GM19099 (cell line): ENCODE measurements around the gene SERPINA12.

ENCODE experiments used
- POLR2A ChIP-seq: IDR thresholded peaks from 3 replicates; pipeline ENCODE4 v1.6.1; 2011; ENCODE audit warnings: low read depth; ENCODE audit not compliant: insufficient read length; ENCODE audit errors: extremely low read depth

The SERPINA12 gene

GRCh38 chr14:94481468-94482131, 27.7 kb downstream of the SERPINA12 start:
- no peak for TF ChIP-seq POLR2A

GRCh38 chr14:94480809-94481208, 28.5 kb downstream of the SERPINA12 start:
- TF ChIP-seq POLR2A, result no peak

DNA sequence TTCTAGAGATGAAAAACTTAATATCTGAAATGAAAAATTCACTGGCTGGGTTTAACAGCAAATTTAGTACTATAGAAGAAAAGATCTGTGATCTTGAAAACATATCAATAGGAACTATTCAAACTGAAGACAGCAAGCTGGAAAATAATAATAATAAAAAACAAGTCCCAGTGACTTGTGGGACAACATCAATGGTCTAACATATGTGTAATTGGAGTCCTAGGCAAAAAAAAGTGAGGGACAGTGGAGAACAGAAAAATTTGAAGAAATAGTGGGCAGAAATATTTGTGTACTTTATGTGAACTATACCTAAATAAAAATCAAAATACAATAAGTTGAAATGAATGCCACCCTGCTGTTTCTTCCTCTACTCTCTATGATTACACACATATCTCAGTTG, 30.8 kb downstream of the SERPINA12 start:
- no peak for TF ChIP-seq POLR2A

GRCh38 chr14:94476023-94476422, 33.2 kb downstream of the SERPINA12 start, which contains the start of gene SERPINA9:
Gene SERPINA9, minus strand, starts transcription at chr14:94476197. Its CDS starts 6,357 bp downstream, at chr14:94469840.
- no peak for TF ChIP-seq POLR2A

DNA sequence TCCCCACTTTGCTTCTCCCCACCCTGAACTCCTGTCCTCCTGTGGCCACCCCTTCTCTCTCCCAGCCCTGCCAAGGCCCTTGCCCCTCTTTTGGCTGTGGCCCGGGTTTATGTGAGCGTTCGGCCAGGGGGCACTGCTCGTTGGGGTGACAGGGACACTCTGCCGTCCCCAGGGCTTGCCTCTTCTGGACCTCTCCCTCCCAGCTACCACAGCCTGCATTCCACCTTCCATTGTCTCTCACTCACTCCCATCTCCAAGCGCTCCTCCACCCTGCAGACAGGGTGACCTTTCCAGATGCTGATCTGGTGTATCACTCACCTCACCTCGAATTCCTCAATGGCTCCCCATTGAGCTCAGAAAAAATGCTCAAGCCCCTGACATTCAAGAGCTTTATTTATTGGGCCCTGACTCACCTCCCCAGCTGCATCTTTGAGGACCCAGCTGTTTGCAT, 34.7 kb downstream of the SERPINA12 start:
- no peak for TF ChIP-seq POLR2A

GRCh38 chr14:94473666-94474410, 35.4 kb downstream of the SERPINA12 start:
- TF ChIP-seq POLR2A, result no peak

DNA sequence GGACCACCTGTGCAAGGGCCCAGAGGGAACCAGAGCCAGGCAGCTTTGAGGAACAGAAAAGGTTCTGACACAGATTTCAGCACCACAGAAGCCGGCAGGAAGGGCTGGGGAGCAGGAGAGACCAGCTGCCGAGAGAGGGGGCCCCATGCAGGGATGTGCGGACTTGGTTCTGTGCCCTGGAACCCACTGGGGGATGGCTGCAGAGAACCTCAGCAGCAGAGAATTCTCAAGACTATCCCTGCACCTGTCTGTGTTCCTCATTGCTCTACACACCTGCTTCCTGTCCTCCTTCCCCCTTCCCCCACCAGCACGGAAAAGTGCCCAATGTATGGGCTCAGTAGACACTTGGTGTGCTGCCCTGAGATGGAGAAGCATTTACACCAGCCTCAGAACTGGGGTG, 36.4 kb downstream of the SERPINA12 start:
- TF ChIP-seq POLR2A, result no peak

GRCh38 chr14:94471045-94471444, 38.2 kb downstream of the SERPINA12 start:
- TF ChIP-seq POLR2A, result no peak

DNA sequence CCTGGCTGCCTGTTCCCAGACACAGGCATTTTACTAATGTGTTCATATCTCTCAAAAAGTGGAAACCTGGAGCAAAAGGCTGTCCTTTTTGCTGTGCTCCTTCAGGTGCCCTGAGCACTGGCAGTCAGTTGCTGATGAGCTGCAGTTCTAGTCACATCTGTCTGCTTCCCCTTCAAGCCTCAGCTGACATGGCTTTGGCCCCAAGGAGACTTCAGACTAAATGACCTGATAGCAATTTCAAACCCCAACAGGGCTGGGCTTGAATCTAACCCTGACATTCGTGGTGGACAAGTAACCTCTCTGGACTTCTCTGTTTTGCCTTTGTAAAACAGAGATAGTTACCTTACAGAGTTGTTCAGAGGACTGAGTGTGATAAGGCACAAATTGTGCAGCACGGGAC, 39.0 kb downstream of the SERPINA12 start:
- no peak for TF ChIP-seq POLR2A

GRCh38 chr14:94469261-94469660, 40.0 kb downstream of the SERPINA12 start:
- TF ChIP-seq POLR2A, result no peak

- TF ChIP-seq POLR2A, result no peak
These were observed 41.3 kb downstream of the SERPINA12 start for GRCh38 chr14:94467728-94468520.

GRCh38 chr14:94466706-94467370, 42.4 kb downstream of the SERPINA12 start:
- TF ChIP-seq POLR2A, result no peak

DNA sequence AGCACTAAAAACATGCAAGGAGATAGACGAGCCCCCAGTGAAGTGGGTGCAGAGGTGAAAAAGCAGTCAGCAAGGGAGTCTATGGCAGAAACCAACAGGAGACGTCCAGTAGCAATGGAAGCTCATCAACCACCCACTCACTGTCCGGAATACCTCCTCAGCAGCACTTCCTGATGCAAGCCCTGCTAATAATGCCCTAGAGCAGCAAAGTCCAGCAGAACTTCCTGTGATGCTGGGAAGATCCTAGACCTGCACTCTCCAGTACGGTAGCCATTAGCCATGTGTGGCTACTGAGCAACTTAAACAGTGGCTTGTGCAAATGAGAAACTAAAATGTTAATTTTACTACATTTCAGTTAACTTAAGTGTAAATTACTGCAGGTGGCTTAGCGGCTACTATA, 44.2 kb downstream of the SERPINA12 start:
- TF ChIP-seq POLR2A, result no peak

DNA sequence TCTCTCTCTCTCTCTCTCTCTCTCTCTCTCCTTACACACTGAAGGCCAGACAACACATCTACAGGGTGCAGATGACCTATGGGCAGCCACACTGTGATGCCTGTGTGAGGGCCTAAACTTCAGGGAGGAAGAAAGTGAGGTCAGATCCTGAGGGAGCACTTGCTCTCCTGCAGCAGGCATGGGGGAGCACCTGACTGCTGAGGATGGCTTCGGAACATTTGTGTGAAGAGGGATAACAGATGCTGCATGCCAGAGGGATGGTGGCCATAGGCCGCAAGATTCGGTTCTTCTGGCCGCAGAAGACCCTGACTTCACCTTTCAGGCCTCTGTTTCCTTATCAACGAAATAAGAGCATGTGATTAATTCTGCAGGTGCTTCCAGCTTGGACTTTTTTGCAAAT, 45.0 kb downstream of the SERPINA12 start:
- no peak for TF ChIP-seq POLR2A

- TF ChIP-seq POLR2A, result no peak
These were observed 46.3 kb downstream of the SERPINA12 start for GRCh38 chr14:94462763-94463572.

DNA sequence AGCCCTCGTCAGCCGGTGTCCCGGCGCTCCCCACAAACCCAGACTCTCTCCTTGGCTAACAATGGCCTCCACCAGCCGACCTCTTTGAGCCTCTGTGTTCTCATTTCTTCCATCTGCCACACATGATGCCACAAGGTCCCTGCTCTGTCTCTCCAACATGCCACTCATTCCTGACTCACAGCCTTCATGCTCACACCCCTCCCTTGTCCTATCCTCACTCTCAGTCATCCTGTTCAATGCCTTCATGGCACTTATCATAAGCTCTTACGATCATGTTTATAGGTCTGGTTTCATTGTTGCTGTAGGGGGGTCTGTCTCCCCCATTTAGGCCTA, 47.1 kb downstream of the SERPINA12 start:
- TF ChIP-seq POLR2A, result no peak
